WTC11 (cell line): ENCODE measurements around the gene PTPRCAP. TPM values are rescaled to one million over a fixed set of nuclear protein-coding genes. Genes with fewer than 3 reads are reported as not detected.

Experiments
- ATAC-seq: fragments of 200-7000 bp; cut with Tn5 transposase; 2 replicates; pipeline ENCODE4 v1.10.0; 2021; ENCODE audit warnings: mild to moderate bottlenecking, moderate library complexity
- CTCF ChIA-PET: fragments of 300-600 bp; sonication (Branson Sonifier 250); formaldehyde crosslinking; loops from one replicate; lab custom pipeline; 2021; ENCODE audit warnings: antibody characterized with exemption; lab: Charles Lee
- POLR2A ChIA-PET: fragments of 350-600 bp; sonication (Branson Sonifier 250); formaldehyde crosslinking; loops from one replicate; lab custom pipeline; 2021; ENCODE audit warnings: antibody characterized with exemption; lab: Charles Lee
- DNase-seq: peaks from one replicate; pipeline ENCODE4 v3.0.0; 2021; ENCODE audit warnings: low spot score
- H3K27ac Mint-ChIP-seq: 2 replicates; pipeline ENCODE4 v1.8.0; 2021; ENCODE audit warnings: mixed read lengths
- H3K27me3 Mint-ChIP-seq: 2 replicates; pipeline ENCODE4 v1.8.0; 2021; ENCODE audit warnings: low read depth, mild to moderate bottlenecking, moderate library complexity, mixed read lengths
- H3K36me3 Mint-ChIP-seq: 2 replicates; pipeline ENCODE4 v1.8.0; 2021; ENCODE audit warnings: mixed read lengths
- H3K4me1 Mint-ChIP-seq: 2 replicates; pipeline ENCODE4 v1.8.0; 2022; ENCODE audit warnings: mixed read lengths
- H3K4me3 Mint-ChIP-seq: 2 replicates; pipeline ENCODE4 v1.8.0; 2021; ENCODE audit warnings: mild to moderate bottlenecking, moderate library complexity, mixed read lengths
- H3K9me3 Mint-ChIP-seq: 2 replicates; pipeline ENCODE4 v1.8.0; 2021; ENCODE audit warnings: mixed read lengths
- AFF4 ChIP-seq: sonication (generic); formaldehyde crosslinking; IDR thresholded peaks from 2 replicates; pipeline ENCODE4 v1.8.1; 2023; ENCODE audit warnings: mild to moderate bottlenecking, missing genetic modification reagents, borderline replicate concordance
- ARID4B ChIP-seq: sonication (generic); formaldehyde crosslinking; IDR thresholded peaks from 2 replicates; pipeline ENCODE4 v1.8.0; 2023; ENCODE audit warnings: missing genetic modification reagents, mild to moderate bottlenecking, borderline replicate concordance
- ATF3 ChIP-seq: sonication (generic); formaldehyde crosslinking; conservative IDR thresholded peaks from 2 replicates; pipeline ENCODE4 v1.8.1; 2022; ENCODE audit warnings: mild to moderate bottlenecking, missing genetic modification reagents
- CBFB ChIP-seq: sonication (generic); formaldehyde crosslinking; IDR thresholded peaks from 2 replicates; pipeline ENCODE4 v1.8.1; 2022; ENCODE audit warnings: mild to moderate bottlenecking, low read depth, missing genetic modification reagents
- CREB1 ChIP-seq: sonication (generic); formaldehyde crosslinking; IDR thresholded peaks from 2 replicates; pipeline ENCODE4 v1.8.0; 2023; ENCODE audit warnings: mild to moderate bottlenecking, missing genetic modification reagents
- E2F5 ChIP-seq: sonication (generic); formaldehyde crosslinking; IDR thresholded peaks from 2 replicates; pipeline ENCODE4 v1.8.1; 2022; ENCODE audit warnings: mild to moderate bottlenecking, moderate library complexity, missing genetic modification reagents
- ESRRA ChIP-seq: sonication (generic); formaldehyde crosslinking; IDR thresholded peaks from 2 replicates; pipeline ENCODE4 v1.8.1; 2022; ENCODE audit warnings: mild to moderate bottlenecking, missing genetic modification reagents, borderline replicate concordance
- IRF2 ChIP-seq: sonication (generic); formaldehyde crosslinking; IDR thresholded peaks from 2 replicates; pipeline ENCODE4 v1.8.0; 2022; ENCODE audit warnings: low read depth, missing genetic modification reagents, borderline replicate concordance
- MLX ChIP-seq: sonication (generic); formaldehyde crosslinking; IDR thresholded peaks from 2 replicates; pipeline ENCODE4 v1.8.1; 2023; ENCODE audit warnings: mild to moderate bottlenecking, missing genetic modification reagents, moderate library complexity
- MXD4 ChIP-seq: fragments of 250-450 bp; sonication (Bioruptor Pico); IDR thresholded peaks from 2 replicates; pipeline ENCODE4 v1.8.0; 2021; ENCODE audit warnings: mild to moderate bottlenecking, moderate library complexity, borderline replicate concordance
- NFATC4 ChIP-seq: fragments of 250-450 bp; sonication (Bioruptor Pico); IDR thresholded peaks from 2 replicates; pipeline ENCODE4 v1.9.0; 2021; ENCODE audit warnings: mild to moderate bottlenecking
- NR1H2 ChIP-seq: sonication (generic); formaldehyde crosslinking; IDR thresholded peaks from 2 replicates; pipeline ENCODE4 v1.9.0; 2021; ENCODE audit warnings: mild to moderate bottlenecking, moderate library complexity, missing genetic modification reagents
- NR2C2 ChIP-seq: sonication (generic); formaldehyde crosslinking; IDR thresholded peaks from 2 replicates; pipeline ENCODE4 v1.8.0; 2022; ENCODE audit warnings: mild to moderate bottlenecking, missing genetic modification reagents
- NR3C1 ChIP-seq: sonication (generic); formaldehyde crosslinking; conservative IDR thresholded peaks from 2 replicates; pipeline ENCODE4 v1.8.1; 2023; ENCODE audit warnings: low read depth, mild to moderate bottlenecking, missing genetic modification reagents
- SOX15 ChIP-seq: fragments of 250-450 bp; sonication (Bioruptor Pico); IDR thresholded peaks from 2 replicates; pipeline ENCODE4 v1.9.0; 2021; ENCODE audit warnings: mild to moderate bottlenecking
- TEAD4 ChIP-seq: sonication (generic); formaldehyde crosslinking; IDR thresholded peaks from 2 replicates; pipeline ENCODE4 v1.8.0; 2022; ENCODE audit warnings: mild to moderate bottlenecking, missing genetic modification reagents
- TP53 ChIP-seq: sonication (generic); formaldehyde crosslinking; IDR thresholded peaks from 2 replicates; pipeline ENCODE4 v1.8.1; 2023; ENCODE audit warnings: mild to moderate bottlenecking, missing genetic modification reagents
- USF1 ChIP-seq: sonication (generic); formaldehyde crosslinking; IDR thresholded peaks from 2 replicates; pipeline ENCODE4 v1.8.0; 2022; ENCODE audit warnings: mild to moderate bottlenecking, missing genetic modification reagents
- ZBTB43 ChIP-seq: sonication (generic); formaldehyde crosslinking; IDR thresholded peaks from 2 replicates; pipeline ENCODE4 v1.8.1; 2023; ENCODE audit warnings: mild to moderate bottlenecking, missing genetic modification reagents
- ZNF219 ChIP-seq: sonication (generic); formaldehyde crosslinking; IDR thresholded peaks from 2 replicates; pipeline ENCODE4 v1.8.0; 2023; ENCODE audit warnings: missing genetic modification reagents, mild to moderate bottlenecking, borderline replicate concordance
- total RNA-seq: library from RNA; stranded (reverse); gene quantifications from 3 replicates; pipeline ENCODE4 v1.2.3, GENCODE V29; 2021

The PTPRCAP gene
- total RNA-seq, 1 experiment from 2014 or later = 3.6 TPM

- TF ChIP-seq MLX (CRISPR knock-in tag) (no peak), TP53 (CRISPR knock-in tag) (no peak), NR3C1 (CRISPR knock-in tag) (no peak), NR2C2 (CRISPR knock-in tag) (no peak), MXD4 (CRISPR knock-in tag) (no peak), ESRRA (CRISPR knock-in tag) (no peak), E2F5 (CRISPR knock-in tag) (no peak)
Observed at GRCh38 chr11:67393437-67393836, 44.0 kb downstream of the PTPRCAP start (continued).

GRCh38 chr11:67392183-67392715, 45.2 kb downstream of the PTPRCAP start:
- Mint-ChIP-seq H3K9me3 (no peaks in the 10 kb centered on the region), H3K4me1 (peaks cover 35% of the 10 kb centered on the region)
- CTCF ChIA-PET = interaction anchor here (0.5 to 7.3 kb wide), 23 partner anchors 9 to 456 kb away, joined by 3 to 112 read pairs (median 4); partner anchors contain the start of genes AIP, KDM2A, NUDT8 and PITPNM1
- TF ChIP-seq ZNF219 (no peak), USF1 (CRISPR knock-in tag) (no peak), MXD4 (CRISPR knock-in tag) (no peak), AFF4 (no peak), IRF2 (CRISPR knock-in tag) (no peak), CREB1 (CRISPR knock-in tag) (no peak), MLX (CRISPR knock-in tag) (no peak), CBFB (no peak), SOX15 (no peak), TEAD4 (CRISPR knock-in tag) (no peak), ATF3 (CRISPR knock-in tag) (no peak), NR1H2 (CRISPR knock-in tag) (no peak), NFATC4 (CRISPR knock-in tag) (no peak), ARID4B (no peak), ZBTB43 (CRISPR knock-in tag) (no peak)

More at GRCh38 chr11:67392183-67392715, 45.2 kb downstream of the PTPRCAP start:
- Mint-ChIP-seq H3K4me3 (peak overlapping the region; percentile 75), H3K27me3 (no peaks in the 10 kb centered on the region), H3K27ac (peak overlapping the region; percentile 29), H3K36me3 (peaks cover 11% of the 10 kb centered on the region)
- POLR2A ChIA-PET = interaction anchor here (0.6 to 1.7 kb wide), 6 partner anchors 9 to 63 kb away, joined by 3 to 21 read pairs (median 6); partner anchors contain the start of genes CABP4, CLCF1 and PPP1CA
- DNase-seq = no peak
- ATAC-seq = no peak; the same call in 1 of the 2 replicates
